ENCODE results near the gene PFDN2.

GRCh38 chr1:161096530-161096929 is 21.3 kb downstream of the PFDN2 start:
- TF ChIP-seq, protein P1, sequence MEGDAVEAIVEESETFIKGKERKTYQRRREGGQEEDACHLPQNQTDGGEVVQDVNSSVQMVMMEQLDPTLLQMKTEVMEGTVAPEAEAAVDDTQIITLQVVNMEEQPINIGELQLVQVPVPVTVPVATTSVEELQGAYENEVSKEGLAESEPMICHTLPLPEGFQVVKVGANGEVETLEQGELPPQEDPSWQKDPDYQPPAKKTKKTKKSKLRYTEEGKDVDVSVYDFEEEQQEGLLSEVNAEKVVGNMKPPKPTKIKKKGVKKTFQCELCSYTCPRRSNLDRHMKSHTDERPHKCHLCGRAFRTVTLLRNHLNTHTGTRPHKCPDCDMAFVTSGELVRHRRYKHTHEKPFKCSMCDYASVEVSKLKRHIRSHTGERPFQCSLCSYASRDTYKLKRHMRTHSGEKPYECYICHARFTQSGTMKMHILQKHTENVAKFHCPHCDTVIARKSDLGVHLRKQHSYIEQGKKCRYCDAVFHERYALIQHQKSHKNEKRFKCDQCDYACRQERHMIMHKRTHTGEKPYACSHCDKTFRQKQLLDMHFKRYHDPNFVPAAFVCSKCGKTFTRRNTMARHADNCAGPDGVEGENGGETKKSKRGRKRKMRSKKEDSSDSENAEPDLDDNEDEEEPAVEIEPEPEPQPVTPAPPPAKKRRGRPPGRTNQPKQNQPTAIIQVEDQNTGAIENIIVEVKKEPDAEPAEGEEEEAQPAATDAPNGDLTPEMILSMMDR (IDR thresholded peaks at IDR 0.05): no peak
- TF ChIP-seq POLR2A (IDR thresholded peaks at IDR 0.05): no peak

Data from thyroid gland (tissue), 4 donors.